Stimulated activated CD4-positive, alpha-beta T cell treated with anti-CD3 and anti-CD28 coated beads, Interleukin-4, amount 100 ng/mL, for 4 hours (primary cell): Measurements from ENCODE around the gene SRSF4.

ENCODE experiments used
- DNase-seq, 2 experiments: peaks; one replicate each; pipeline ENCODE4 v3.0.0-alpha.2; 2020

SRSF4 gene

GRCh38 chr1:29200906-29201594 is 19.4 kb upstream of the SRSF4 start:
- DNase-seq, result no peak

- no peak for DNase-seq
These were observed 16.3 kb upstream of the SRSF4 start for GRCh38 chr1:29197993-29198392.

- DNase-seq, result peak in 1 of 2 experiments; percentile 27
These were observed 15.9 kb upstream of the SRSF4 start for GRCh38 chr1:29197590-29197924.

DNA sequence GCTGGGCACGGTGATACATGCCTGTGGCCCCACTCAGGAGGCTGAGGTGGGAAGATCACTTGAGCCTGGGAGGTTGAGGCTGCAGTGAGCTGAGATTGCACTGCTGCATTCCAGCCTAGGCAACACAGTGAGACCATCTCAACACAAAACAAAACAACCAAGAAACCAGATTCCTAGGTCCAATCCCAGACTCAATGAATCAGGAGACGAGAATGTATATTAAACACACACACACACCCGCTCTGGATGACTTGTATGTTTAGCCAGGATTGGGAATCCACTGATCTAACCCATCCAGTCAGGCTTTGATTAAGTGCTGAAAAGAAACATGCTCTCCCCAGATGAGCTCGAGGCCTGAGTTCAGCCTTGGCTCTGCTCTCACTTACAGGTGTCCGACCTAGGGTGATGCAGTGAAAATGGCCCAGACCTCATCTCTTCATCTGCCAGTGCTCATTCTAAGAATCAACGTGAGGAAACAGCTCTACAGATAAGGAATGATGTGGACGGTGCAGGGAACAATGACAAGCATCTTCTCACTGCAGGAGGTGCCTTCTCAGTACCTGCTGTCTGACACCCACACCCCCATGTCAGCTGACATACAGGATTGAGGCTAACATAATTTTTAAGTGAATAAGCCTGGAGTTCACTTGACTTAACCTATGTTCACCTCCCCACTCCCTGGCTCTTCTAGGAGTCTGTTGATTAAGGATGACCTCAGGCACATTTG is 15.3 kb upstream of the SRSF4 start:
- DNase-seq, result no peak

GRCh38 chr1:29195881-29196291 is 14.2 kb upstream of the SRSF4 start:
- DNase-seq, result no peak

DNA sequence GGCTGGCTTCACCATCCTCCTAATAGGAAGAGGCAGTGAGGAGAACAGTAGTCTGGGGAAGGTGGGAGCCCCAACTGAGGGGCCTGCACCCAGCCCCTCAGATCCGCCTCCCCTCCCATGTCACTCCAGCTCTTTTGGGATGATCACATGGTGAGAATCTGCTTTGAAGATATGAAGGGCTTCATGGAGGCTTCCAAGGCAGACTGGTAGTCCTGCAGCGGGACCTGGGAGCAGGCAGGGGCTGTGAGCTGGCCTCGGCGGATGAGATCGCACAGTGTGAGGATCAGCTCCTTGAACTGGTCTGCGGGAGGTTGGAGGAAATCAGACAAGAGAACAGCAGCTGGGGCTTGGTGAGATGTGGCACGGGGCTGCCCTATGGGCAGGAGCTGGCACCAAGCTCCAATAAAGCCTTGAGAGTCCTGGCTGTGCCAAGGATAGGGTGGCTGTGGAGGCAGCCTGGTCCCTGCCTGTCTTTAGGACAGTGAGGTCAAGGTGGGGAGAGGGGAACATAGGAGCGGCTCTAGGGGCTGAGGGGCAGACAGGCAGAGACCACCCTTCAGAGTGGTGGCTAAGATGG is 12.3 kb upstream of the SRSF4 start:
- no peak for DNase-seq

DNA sequence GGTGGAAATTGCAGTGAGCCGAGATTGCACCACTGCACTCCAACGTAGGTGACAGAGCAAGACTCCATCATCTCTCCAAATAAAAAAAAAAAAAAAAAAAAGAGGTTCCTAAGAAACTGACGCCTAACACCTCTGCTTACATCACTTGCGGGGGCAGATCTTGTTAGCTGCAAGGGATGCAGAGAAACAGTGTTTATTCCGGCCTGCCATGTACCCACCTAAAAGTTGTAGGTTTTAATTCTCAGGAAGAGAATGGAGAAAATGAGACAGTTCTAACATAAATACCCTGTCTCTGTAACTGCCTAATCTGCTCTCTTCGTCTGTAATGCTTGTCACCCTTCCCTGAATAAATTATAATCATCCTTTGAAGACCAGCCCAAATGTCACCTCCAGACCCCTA is 9.0 kb upstream of the SRSF4 start:
- DNase-seq, result no peak

DNA sequence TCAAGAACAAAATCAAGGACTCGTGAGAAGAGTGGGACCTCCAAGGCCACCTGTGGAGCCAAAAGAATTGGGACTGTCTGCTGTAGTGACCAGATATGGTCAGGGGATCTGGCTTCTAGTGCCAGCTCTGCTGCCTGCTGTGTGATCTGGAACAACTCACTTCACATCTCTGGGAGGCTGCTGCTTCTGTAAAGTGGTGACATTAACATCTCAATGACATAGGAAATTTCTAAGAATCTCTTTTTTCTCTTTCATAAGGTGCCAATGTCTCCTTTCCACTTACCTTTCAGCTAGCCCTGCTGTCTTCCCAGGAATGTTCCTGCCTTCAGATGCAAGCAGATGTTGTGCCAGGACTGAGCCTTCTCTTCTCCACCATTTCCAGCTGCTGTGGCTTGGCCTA is 5.0 kb upstream of the SRSF4 start:
- DNase-seq, result no peak

- no peak for DNase-seq
These were observed 4.6 kb upstream of the SRSF4 start for GRCh38 chr1:29186252-29186651.

GRCh38 chr1:29183287-29183686 is 1.6 kb upstream of the SRSF4 start:
- DNase-seq, result no peak

- no peak for DNase-seq
These were observed 945 bp downstream of the SRSF4 start for GRCh38 chr1:29180497-29181412.

DNA sequence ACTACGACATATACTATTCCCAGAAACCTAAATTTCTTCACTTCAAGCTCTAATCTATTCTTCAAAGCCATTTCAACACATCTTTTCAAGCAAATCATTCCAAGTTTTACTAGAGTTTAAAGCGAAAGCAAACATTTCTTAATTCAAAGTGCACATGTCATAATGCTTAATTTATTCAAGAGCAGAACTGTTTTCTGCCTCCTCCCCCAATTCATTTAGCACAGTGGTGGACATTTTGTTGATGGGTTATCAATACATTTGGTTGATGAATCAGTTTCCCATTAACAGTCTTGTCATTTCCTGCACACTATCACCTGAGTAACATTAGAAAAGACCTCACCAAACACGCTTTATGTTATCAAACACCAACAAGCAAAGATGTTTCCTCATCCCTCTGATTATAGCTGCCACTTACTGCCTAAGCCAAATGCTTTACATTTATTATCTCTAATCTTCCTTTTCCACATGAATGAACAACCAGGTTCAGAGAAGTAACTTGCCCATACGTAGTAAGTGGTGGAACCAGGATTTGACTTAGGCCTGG is 2.0 kb downstream of the SRSF4 start:
- no peak for DNase-seq

- DNase-seq, result no peak
These were observed 4.5 kb downstream of the SRSF4 start for GRCh38 chr1:29177022-29177705.

DNA sequence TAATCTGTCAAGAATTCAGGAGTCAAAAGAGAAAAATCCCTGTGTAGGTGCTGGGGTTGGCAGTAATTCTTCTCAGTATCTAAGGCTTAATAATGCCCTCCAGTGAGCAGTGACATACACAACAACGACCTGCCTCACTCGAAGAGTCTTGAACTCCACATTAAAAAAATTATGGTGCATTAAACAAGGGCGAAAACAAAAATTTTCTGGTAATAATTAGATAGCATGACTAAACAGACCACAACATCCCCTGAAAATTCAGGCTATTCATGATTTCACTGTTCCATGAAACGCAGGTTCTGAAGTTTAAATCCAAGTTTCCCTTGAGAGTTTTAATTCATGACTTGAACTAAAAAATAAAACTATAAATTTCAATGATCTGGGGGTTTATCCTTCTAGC is 5.1 kb downstream of the SRSF4 start:
- no peak for DNase-seq

GRCh38 chr1:29172415-29172939 is 9.2 kb downstream of the SRSF4 start:
- DNase-seq, result no peak

DNA sequence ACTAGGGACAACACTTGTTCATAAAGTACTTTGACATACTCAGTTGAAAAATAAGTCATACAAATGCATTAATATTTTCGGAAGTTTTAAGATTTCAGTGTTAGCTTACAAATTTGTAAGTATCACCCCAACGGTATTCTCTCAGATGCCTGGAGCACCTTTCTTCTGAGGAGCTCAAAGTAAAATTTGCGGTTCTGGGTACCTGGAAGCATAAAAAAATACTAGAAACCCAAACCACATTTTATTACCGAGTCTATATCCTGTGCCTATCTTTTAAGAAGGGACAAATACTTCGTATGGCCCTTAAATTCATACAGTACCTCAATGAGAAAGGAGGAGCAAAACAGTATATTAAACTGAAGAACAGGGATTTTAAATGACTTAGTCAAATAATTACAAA is 10.2 kb downstream of the SRSF4 start:
- no peak for DNase-seq

DNA sequence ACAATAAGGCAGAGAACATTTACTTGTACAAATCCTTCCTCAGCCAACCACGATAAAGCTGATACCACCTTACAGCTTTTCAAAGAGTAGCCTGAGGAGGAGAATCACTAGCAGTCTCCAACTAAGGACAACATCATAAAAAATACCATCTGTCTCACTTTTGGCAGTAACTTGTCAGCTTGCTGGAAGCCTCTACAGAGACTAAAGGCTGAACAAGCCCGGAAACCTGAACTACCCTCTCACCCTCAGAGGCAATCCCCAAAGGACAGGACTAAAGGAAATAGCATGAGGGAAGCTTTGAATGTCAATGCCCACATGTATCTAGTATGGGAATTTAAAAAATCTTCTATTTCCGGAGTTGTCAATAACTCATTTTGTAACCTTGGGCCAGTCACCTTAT is 10.6 kb downstream of the SRSF4 start:
- DNase-seq, result no peak

GRCh38 chr1:29169976-29170375 is 11.7 kb downstream of the SRSF4 start:
- DNase-seq, result no peak

DNA sequence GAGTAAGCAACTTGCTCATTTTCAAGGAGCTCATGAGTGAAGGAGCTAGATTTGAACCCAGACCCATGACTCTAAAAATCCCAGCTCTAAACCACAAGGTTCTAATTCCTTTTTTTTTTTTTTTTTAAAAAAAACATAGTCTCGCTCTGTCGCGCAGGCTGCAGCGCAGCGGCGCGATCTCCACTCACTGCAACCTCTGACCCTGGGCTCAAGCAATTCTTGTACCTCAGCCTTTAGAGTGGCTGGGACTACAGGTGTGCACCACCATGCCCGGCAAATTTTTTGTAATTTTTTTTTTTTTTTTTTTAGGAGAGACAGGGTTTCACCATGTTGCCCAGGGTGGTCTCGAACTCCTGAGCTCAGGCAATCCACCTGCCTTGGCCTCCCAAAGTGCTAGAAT is 13.8 kb downstream of the SRSF4 start:
- no peak for DNase-seq

GRCh38 chr1:29166291-29166878 is 15.3 kb downstream of the SRSF4 start:
- DNase-seq, result no peak

- no peak for DNase-seq
These were observed 17.1 kb downstream of the SRSF4 start for GRCh38 chr1:29164588-29164987.
